SU-DHL-6 (cell line): ENCODE results near the gene NXPH1.

Experiments used
- EZH2phosphoT487 ChIP-seq: fragments of 200-600 bp; sonication (generic), shearing (Covaris generic); conservative IDR thresholded peaks from 2 replicates; pipeline ENCODE4 v1.6.1; 2018; ENCODE audit warnings: mild to moderate bottlenecking, antibody characterized with exemption, low read length, moderate library complexity, mixed read lengths
- TF ChIP-seq, protein P1 (sequence below): fragments of 200-600 bp; sonication (generic); IDR thresholded peaks from one replicate; pipeline ENCODE4 v1.5.1; 2017; ENCODE audit warnings: antibody characterized with exemption, mild to moderate bottlenecking, low read length, moderate library complexity; ENCODE audit not compliant: insufficient read depth, poor library complexity, severe bottlenecking

DNA sequence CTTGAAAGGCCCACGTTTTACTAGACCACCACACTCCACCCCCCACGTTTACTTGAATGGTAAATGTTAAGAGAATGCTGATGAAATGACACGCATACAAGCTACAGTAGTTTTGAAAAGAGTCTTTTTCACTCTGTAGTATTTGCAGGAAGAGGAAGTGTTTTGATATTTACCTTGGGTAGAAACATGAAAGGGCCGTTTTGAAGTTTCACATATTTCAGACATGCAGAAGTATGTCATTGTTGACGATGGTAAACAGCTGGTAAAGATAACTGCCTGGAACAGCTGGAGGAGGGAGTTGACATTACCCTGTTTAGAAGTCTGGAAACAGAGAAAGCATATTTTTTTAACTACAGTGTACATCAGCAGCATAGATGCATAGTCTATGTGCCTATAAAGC, 160.7 kb downstream of the NXPH1 start:
- TF ChIP-seq, protein P1, sequence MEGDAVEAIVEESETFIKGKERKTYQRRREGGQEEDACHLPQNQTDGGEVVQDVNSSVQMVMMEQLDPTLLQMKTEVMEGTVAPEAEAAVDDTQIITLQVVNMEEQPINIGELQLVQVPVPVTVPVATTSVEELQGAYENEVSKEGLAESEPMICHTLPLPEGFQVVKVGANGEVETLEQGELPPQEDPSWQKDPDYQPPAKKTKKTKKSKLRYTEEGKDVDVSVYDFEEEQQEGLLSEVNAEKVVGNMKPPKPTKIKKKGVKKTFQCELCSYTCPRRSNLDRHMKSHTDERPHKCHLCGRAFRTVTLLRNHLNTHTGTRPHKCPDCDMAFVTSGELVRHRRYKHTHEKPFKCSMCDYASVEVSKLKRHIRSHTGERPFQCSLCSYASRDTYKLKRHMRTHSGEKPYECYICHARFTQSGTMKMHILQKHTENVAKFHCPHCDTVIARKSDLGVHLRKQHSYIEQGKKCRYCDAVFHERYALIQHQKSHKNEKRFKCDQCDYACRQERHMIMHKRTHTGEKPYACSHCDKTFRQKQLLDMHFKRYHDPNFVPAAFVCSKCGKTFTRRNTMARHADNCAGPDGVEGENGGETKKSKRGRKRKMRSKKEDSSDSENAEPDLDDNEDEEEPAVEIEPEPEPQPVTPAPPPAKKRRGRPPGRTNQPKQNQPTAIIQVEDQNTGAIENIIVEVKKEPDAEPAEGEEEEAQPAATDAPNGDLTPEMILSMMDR: no peak
- no peak for TF ChIP-seq EZH2phosphoT487
